Left ventricle myocardium inferior (tissue), 1 donor: Measurements from ENCODE around the gene CCDC91. TPM values are rescaled to one million over a fixed set of nuclear protein-coding genes. Genes with fewer than 3 reads are reported as not detected.

ENCODE experiments used
- DNase-seq: peaks from one replicate; pipeline ENCODE4 v3.0.0-alpha.2; 2020
- H3K27ac ChIP-seq: fragments of 200-600 bp; replicated peaks from 2 replicates; pipeline ENCODE4 v1.8.0; 2021
- H3K27me3 ChIP-seq: fragments of 200-600 bp; 2 replicates; pipeline ENCODE4 v1.8.0; 2021; ENCODE audit warnings: low read depth
- H3K36me3 ChIP-seq: fragments of 200-600 bp; 2 replicates; pipeline ENCODE4 v1.8.0; 2021
- H3K4me1 ChIP-seq: fragments of 200-600 bp; 2 replicates; pipeline ENCODE4 v1.8.0; 2021
- H3K4me3 ChIP-seq: fragments of 200-600 bp; 2 replicates; pipeline ENCODE4 v1.8.0; 2021; ENCODE audit warnings: mild to moderate bottlenecking, moderate library complexity
- H3K9me3 ChIP-seq: fragments of 200-600 bp; replicated peaks from 2 replicates; pipeline ENCODE4 v1.8.0; 2021
- intact Hi-C: fragments of 100-400 bp; cut with micrococcal nuclease; formaldehyde crosslinking; loops from one replicate; pipeline ENCODE4 v1.11.0; 2022
- total RNA-seq: library from RNA; stranded (reverse); fragmentation: NEBNext Ultra II Directional; extraction: Animal tissue kit (Norgen Biotek cat#: 25700); gene quantifications from one replicate; pipeline ENCODE4 v1.2.1, GENCODE V29; 2021
- TF ChIP-seq, protein P1 (sequence below): fragments of 200-600 bp; IDR thresholded peaks from 2 replicates; pipeline ENCODE4 v1.8.0; 2021; ENCODE audit warnings: antibody characterized with exemption, mild to moderate bottlenecking, borderline replicate concordance
- donor health status: DM: no; HTN: yes; CAD: no; lungs with severe emphysema.

CCDC91 gene
- total RNA-seq, 1 donor from 2014 or later: 46.4 TPM

DNA sequence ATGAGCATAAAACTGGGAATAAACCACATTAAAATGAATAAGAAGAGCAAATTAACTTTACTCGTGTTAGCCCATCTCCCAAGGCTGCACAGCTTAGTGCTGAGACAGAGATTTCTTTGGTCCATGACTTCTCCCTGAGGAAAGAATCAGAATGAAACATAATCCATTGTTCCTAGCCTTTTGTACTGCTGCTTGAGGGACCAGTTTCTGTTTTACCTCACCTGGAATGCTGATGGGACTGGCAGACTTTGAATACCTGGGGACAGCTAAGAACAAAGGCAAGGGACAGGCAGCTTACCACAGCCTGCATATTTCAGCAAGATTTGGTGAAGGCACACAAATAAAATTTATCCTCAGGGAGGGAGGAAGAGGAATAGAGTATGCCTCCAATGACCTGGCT is 401.6 kb downstream of the CCDC91 start:
- no peak overlapping the region for H3K27ac ChIP-seq
- TF ChIP-seq, protein P1, sequence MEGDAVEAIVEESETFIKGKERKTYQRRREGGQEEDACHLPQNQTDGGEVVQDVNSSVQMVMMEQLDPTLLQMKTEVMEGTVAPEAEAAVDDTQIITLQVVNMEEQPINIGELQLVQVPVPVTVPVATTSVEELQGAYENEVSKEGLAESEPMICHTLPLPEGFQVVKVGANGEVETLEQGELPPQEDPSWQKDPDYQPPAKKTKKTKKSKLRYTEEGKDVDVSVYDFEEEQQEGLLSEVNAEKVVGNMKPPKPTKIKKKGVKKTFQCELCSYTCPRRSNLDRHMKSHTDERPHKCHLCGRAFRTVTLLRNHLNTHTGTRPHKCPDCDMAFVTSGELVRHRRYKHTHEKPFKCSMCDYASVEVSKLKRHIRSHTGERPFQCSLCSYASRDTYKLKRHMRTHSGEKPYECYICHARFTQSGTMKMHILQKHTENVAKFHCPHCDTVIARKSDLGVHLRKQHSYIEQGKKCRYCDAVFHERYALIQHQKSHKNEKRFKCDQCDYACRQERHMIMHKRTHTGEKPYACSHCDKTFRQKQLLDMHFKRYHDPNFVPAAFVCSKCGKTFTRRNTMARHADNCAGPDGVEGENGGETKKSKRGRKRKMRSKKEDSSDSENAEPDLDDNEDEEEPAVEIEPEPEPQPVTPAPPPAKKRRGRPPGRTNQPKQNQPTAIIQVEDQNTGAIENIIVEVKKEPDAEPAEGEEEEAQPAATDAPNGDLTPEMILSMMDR: no peak

More for the DNA sequence above, 401.6 kb downstream of the CCDC91 start:
- Histone ChIP-seq H3K4me3 (no peak overlapping the region), H3K36me3 (no peaks in the 10 kb centered on the region), H3K4me1 (no peaks in the 10 kb centered on the region), H3K27me3 (no peaks in the 10 kb centered on the region), H3K9me3 (peaks cover 27% of the 10 kb centered on the region)
- DNase-seq: no peak
- intact Hi-C loops: no loop called here

Other genes with a start within 250 kb of the CCDC91 start
- gene PTHLH, start 217.7 kb upstream of the CCDC91 start, total RNA-seq: 3.7 TPM